Stimulated activated naive CD4-positive, alpha-beta T cell treated with Interleukin-2 at 50 U/mL for 16 hours (primary cell): ENCODE results near the gene C16orf89.

ENCODE experiments used
- DNase-seq: peaks from one replicate; lab custom pipeline; 2025; lab: John Stamatoyannopoulos, UW

Gene C16orf89

DNA sequence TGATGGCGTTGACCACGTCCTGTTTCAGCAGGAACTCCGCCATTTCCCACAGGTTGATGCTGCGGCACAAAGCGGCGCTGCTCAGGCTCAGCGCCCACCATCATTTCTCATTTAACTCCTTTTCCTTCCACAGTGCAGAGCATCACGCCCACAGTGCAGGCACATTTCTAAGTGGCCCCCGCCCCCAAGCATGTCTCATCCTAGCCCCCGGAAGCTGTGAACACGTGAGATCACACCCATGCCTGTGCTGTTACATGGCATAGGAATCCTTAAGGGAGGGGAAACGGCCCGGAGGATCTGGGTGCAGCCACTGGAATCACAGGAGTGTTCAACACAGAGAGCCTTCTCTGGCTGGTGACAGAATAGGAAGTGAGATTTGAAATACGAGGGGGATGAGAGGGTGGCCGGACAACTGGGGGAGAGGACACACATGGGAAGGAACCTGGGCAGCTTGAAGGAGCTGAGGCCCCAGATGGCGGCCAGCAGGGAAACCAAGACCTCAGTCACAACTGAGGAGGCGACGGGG lies 36.7 kb downstream of the C16orf89 start:
- DNase-seq, result no peak

DNA sequence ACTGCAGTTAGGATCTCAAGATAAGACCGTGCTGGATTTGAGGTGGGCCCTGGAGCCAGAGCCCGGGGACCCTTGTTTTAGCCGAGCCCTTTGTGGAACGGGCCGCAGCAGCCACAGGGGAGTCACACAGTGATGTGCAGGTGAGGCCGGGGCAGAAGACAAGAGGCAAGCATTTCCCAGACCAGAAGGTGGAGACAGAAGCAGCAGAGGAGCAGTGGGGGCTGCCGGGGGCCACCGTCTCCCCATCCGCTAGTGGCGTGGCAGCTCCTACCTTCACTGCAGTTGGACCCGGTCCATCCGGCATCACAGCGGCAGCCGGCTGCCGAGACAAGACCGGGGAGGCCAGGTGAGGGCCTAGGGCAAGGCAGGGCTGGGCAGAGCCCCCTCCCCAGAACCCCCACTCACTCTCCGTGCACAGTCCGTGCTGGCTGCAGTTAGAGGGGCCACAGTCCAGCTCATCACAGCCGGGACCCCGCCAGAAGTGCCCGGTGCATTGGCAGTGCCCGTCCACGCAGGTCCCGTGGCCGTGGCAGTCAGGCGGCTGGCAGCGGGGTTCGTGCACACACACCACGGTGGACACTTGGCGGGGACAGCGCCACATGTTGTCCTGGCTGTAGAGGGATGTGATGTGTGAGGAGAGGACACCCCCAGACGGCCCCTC lies 38.1 kb downstream of the C16orf89 start:
- DNase-seq, result no peak

DNA sequence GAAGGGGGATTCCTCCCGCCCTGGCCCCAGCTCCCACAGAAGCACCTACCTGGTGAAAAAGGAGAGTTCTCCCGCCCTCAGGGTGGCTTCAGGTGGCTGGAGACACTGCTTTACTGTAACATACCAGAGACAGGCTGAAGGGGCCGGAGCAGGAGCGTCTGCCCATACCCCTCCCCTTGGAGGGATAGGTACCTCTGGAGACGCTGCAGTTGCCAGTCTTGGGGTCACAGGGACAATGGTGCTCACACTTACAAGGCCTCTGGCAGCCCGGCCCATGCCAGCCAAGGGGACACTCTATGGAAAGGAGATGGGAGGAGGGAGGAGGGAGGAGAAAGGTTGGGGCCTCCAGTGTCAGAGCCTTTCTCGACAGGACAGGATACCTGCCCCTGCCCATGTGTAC lies 38.7 kb downstream of the C16orf89 start:
- DNase-seq, result no peak

DNA sequence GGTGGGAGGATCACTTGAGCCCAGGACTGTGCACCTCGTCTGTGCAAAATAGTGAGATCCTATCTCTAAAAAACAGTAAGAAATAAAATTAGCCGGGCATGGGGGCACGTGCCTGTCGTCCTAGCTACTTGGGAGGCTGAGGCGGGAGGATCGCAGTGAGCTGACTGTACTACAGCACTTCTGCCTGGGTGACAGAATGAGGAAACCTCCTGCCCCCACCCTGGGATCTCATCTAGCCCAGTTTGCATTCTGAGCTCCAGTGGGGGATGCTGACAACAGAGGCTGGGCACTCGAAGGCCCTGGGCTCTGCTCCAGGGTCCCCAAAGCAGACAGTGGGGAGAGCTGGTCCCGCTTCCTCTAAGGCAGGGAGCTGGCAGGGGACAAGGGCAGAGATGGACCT lies 39.1 kb downstream of the C16orf89 start:
- no peak for DNase-seq

DNA sequence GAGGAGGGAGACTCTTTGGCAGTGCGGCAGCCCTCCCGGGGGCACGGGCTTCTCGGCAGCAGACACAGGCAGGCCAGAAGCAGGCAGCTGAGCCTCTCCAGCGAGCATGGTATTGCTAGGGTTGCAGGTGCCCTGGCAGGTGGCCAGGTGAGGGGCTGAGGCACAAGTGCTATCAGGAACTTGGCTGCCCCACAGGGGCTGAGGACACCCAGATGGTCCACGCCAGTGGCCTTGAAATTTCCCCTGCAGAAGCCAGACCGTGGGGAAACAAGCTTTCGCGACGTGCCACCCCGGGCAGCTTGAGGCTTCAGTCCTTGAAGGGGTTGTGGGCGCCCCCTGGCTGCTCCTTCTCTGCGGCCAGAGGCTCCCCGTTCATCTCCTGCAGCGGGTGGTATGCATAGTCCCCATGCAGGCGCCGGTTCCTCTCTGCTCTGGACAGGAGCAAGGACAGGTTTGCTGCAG lies 40.6 kb downstream of the C16orf89 start:
- no peak for DNase-seq

DNA sequence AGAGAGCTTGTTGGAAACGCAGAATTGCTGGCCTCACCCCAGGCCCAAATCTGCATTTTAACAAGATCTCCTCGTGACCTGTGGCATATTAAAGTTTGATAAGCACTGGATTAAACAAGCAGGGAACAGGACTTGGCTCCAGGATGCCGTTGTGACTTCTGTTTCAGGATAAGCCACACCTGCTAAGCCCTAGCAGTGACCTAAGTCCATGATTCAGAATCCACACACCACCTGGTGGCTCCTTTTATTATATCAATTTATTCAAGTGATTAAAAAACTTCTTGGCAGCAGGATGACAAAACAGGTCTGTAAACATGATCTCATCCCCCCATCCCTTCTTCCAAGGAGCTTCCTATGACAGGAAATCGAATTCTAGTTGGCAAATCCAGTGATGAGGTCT lies 41.1 kb downstream of the C16orf89 start:
- no peak for DNase-seq

DNA sequence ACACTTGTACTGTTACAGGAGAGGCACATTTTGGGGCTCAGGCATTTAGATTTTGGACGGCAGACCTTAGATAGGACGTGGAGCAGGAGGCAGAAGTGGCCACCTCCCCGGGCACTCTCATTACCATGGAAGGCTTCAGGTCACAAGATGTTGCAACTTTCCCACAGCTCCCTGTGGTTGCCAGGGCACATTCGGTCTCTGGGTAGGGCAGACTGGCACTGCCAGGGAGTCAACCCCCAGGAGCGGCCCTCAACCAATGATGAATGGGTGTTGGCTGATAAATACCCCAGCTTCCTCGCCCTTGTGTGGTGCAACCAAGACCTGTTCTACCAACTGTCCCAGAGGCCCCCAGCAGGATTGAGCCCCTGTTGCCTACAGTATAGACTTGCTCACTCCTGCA lies 43.2 kb downstream of the C16orf89 start:
- no peak for DNase-seq

DNA sequence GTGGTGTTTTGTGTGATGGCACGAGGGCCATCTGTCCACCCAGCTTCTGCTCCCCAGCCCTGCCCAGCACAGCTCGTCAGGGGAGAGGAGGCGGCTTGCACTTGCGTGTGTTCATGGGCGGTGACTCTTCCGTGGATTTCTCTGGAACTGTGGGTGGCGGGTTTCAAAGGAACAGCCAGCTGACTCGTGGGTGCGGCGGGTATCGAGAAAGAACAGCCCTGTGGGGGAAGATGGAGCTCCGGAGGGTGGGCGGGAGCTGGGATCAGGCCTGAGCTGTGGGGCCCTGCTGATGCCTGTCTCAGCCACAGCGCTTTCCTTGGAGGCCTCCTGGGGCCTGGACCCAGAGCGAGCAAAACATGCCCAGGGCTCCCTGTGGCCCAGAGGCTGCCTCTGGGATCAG lies 45.2 kb downstream of the C16orf89 start:
- DNase-seq, result no peak

DNA sequence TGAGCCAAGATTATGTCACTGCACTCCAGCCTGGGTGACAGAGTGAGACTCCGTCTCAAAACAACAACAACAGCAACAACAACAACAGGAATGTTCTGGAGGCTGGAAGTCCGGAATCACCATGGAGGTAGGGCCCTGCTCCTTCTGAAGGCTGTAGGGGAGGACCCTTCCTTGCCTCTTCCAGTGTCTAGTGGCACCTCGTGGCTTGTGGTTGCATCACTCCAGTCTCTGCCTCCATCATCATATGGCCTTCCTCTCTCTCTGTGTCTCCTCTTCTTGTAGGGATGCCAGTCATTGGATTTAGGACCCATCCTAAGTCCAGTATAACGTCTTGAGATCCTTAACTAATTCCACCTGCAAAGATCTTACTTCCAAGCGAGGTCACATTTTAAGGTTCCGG lies 46.0 kb downstream of the C16orf89 start:
- no peak for DNase-seq

DNA sequence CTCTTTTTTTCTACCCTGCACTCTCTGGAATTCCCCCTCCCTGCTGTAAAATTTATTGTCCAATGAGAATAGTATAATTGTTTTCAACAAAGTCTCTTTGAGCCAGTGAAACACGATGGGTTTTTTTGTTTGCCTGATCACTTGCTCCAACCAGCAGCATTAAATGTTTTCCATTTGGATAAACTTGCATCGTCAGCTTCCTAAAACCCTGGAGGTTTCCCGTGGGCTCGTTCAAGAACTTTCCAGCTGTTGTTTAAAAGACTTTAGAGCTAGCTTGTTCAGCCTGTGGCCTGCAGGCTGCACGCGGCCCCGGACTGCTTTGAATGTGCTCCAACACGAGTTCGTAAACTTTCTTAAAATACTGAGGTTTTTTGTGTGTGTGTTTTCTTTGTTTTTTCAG lies 47.0 kb downstream of the C16orf89 start:
- DNase-seq, result no peak

DNA sequence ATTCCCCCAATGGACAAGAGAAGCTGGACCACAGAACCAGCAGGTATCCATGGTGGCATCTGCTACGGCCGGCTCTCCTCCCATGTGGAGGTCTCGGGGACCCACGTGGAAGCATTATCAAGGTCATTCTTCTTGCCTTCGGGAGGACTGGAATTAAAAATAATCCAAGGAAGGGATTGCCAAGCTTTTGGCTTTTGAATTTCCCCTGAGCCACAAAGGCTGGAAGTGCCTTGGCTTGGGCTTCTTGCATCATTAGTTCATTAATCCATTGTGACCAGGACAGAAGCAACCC lies 48.1 kb downstream of the C16orf89 start:
- no peak for DNase-seq

DNA sequence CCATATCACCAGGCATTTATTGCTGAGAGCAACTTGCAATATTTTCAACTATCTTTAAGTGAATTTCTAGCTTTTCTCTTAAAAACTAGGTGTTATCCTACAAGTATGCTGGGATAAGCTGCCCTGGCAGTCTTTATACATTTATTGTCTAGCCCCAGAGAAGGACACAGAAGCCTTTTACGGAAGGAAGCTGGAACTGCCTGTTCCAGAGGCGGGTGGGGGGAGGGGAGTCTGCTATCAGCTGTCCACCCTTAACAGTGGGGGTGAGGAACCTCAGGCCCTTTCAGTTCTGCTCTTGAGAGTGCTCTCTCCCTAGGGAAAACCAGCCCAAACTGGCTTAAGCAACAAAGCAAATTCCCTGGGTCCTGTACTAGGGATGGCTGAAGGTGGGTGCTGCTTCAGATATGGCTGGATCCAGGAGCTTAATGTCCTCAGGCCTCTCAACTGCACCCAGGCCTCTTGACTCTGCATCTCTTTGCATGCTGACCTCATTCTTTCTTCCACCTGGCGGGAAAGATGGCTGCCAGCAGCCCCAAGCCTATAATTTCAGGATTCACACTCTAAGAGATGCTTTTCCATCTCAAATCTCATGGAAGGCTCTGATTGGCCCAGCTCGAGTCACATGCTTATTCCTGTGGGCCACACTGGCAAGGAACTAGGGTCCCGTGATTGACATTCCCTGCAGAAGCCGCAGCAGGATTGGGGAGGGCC lies 48.6 kb downstream of the C16orf89 start:
- DNase-seq, result no peak

DNA sequence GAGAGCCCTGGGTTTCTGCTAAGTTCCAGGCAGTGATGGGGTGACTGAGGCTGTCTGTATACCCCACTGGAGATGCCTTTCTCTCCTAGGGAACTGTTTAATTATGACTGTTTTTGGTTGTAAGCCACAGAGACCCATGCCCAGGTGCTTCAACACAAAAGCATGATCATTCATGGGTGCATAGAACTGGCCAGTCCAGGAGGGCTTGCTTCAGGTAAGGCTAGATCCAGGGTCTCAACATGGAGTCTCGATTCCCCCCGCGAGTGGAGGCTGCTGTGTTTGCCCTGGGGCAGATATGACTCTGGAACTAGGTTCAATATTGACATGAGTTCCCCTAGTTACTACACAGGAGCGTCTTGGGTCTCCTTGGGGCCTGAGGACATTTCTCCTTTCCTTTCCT lies 49.9 kb downstream of the C16orf89 start:
- DNase-seq, result no peak

DNA sequence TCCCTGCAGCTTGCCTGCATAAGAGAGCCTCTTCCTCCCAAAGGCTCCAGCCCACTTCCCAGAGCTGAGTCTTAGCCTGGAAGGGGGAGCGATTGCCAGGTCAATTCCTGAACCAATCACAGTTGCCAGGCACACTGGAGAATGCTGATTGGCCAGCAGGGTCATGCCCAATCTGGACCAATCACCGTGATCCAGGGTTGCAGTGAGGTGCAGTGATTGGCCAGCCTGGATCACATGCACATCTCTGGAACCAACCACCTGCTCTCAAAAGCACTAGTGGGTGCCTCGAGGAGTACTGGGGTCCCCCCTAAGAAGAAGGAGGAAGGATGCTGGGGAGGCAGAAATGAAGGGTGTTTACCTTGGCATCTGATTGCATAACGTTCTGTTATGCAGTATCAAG lies 50.4 kb downstream of the C16orf89 start:
- no peak for DNase-seq

DNA sequence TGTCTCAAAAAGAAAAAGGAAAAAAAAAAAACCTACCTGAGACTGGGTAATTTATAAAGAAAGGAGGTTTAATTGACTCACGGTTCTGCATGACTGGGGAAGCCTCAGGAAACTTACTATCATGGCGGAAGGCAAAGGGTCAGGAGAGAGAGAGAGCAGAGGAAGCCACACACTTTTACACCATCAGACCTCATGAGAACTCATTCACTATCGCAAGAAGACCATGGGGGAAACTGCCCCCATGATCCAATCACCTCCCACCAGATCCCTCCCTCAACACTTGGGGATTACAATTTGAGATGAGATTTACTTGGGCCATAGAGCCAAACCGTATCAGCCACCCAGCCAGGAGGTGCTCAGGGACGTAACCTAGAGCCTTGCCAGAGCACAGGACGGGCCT lies 52.9 kb downstream of the C16orf89 start:
- DNase-seq, result no peak

DNA sequence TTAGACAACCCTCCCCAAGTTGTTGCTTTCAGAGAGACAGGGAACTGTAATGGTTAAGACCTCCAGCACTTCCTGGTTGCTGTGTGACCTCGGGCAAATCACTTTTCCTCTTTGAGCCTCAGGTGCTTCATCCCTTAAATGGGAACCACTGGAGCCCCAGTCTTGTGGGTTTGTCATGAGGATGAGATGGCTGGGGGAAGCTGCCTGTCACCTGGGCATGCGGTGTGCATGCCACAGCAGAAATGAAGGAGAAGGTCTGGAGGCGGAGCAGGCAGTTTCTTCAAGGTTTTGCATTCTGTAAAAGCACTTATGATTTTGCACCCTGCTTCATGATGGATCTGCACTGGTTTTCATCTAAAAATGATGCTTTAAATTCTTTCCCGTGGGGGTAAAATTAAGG lies 54.1 kb downstream of the C16orf89 start:
- no peak for DNase-seq

DNA sequence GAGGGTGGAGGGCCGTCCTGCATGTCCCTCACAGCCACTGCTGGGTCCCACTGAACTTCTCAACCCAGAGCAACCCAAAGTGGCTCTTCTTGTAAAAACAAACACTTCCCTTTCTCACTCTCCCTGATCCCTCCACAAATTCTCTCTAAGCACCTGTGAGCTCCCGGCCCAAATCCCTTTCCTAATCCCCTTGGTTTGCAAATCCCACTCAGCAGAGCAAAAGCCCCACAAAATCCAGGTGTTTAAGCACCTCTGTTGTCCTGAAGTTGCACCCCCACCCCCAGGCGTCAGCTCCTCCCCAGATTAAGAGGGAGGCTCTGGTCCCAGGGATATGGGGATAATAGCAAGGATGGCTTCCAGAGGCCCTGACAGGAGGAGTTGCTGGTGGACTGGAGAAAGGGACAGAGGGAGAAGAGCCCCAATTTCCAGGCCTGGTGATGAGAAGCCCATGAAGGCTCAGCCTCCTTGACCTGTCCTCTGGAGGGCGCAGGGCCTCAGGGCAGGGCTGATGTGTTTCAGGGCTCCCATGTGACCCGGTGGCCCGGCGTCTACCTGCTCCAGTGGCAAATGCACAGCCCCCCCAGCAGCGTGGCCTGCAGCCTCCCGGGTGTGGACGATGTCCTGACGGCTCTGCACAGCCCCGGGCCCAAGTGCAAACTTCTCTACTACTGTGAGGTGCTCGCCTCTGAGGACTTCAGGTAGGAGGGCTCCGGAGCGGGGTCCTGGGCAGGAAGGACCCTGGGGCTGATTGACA lies 55.0 kb downstream of the C16orf89 start:
- no peak for DNase-seq

DNA sequence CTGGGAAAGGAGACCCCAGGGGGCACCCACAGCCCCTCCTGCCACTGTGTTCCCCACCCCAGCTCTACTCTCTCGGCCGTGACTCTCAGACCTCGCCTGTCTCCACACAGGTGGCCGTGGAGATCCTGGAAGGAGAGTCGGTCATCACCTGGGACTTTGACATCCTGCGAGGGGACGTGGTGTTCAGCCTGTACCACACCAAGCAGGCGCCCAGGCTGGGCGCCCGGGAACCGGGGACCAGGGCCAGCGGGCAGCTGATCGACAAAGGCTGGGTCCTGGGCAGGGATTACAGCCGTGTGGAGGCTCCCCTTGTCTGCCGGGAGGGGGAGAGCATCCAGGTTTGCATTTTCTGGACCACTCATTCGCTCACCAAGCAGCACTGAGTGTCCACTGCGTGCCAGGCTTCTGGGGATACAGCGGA lies 57.4 kb downstream of the C16orf89 start:
- no peak for DNase-seq

DNA sequence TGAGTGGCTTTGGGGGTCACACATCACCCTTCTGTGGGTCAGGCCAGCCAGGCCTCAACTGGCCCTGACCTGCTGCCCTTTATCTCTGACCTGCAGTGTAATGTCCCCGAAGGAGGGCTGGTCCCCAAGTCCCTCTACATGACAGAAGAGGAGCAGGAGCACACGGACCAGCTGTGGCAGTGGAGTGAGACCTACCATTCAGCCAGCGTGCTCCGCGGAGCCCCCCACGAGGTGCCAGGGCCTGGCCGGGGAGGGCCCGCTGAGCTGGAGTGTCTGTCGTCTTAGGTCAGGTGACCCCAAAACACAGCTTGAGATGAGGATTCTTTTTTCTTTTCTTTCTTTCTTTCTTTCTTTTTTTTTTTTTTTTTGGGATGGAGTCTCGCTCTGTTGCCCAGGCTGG lies 58.5 kb downstream of the C16orf89 start:
- no peak for DNase-seq

DNA sequence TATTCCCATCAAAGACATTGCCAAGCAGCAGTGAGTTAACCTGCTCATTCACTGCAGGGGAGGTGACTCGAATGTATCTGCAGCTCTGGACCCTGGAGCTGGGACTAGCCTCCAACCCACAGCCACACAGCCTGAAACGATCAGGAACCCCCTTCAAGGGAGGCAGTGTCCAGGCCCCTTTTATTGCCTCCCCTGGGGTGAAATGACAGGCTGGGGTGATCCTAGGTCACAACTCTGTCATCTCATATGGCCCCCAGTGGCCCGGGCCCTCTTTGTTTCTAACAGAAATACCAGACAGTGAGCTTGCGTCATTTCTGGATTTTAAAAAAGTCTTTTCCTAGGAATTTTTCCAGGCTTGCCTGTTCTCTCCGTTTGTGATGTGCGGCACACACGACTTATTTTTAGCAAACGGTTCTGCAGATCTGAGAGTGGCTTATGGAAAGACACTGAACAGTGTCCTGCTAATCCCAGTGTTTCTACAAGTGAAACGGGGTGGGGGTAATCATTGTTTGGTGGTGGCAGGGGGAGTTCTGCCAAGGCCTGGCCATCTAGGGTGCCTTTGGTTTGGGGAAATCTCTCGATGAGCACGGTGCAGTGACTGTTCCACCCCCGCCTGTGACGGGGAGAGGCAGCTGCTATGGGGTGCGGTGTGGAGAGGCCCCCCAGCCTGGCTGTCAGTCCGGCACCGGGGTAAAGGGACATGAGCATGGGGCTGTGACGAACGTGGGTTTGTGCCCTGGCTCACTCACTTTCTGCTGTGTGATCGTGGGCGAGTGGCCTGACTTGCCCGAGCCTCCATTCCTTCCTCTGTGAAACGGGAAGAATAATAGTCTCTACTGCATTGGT lies 59.2 kb downstream of the C16orf89 start:
- DNase-seq, result no peak

DNA sequence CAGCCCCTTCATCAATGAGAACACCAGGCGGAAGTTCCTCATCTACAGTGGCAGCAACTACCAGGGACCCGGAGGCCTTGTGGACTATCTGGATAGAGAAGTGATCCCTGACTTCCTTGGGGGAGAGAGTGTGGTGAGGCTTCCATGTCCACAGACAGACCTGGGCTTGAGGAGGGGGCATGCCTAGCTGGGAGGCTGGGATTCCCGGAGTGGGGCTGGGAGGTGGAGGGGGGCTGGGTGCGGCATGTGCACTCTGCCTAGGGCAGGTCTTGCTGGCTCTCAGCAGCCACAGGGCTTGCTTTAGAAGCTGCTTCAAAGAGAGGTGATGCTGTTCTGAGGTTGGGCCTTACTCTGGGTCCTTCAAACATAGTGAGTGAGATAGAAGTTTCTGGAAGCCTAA lies 59.8 kb downstream of the C16orf89 start:
- DNase-seq, result no peak

DNA sequence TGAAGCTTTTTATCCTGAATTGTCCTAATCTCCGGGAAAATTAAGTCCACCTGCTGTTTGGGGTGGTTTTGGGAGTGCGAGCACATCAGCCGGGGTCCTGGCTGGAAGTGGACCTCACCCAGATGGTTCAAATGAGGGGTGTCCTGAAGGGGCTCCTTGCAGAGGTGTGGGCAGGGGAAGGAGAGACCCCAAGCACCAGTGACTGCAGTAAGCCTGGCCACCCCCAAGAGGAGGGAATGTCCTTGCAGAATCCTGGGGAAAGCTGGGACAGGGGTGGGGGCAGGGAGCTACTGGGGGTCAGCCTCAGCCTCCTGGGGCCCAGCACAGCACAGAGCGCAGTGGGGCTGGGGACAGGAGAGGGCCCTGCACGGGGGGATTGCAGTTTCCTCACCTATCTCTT lies 61.4 kb downstream of the C16orf89 start:
- no peak for DNase-seq
